ENCODE data around the gene DENND1C.

Gene DENND1C

GRCh38 chr19:6527893-6528543, 46.4 kb upstream of the DENND1C start:
- no peak overlapping the region for H3K4me3 Mint-ChIP-seq
- H3K36me3 Mint-ChIP-seq (ENCODE audit: low read depth): no peaks in the 10 kb centered on the region
- peaks cover 56% of the 10 kb centered on the region for H3K27me3 Mint-ChIP-seq (ENCODE audit: low read depth, poor library complexity)
- H3K27ac Mint-ChIP-seq: no peak overlapping the region
- H3K4me1 Mint-ChIP-seq: peaks cover 32% of the 10 kb centered on the region
- H3K9me3 Mint-ChIP-seq: peaks cover 10% of the 10 kb centered on the region
- DNase-seq: no peak
- TF ChIP-seq CTCF (IDR thresholded peaks at IDR 0.05): no peak

DNA sequence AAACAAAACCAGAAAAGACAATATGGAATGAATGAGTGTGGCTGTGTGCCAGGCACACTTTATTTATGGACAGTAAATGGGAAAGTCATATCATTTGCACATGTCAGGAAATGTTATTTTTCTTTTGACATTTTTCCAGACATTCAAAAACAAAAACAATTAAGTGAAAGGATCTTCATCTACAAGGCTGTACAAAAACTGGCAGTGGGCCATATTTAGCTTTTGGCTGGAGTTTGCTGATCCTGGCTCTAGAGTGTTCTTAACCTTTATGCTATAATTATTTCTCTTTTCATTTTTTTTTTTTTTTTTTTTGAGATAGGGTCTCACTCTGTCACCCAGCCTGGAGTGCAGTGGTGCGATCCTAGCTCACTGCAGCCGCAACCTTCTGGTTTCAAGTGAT, 42.7 kb upstream of the DENND1C start:
- Mint-ChIP-seq H3K27me3 (ENCODE audit: low read depth, poor library complexity) (peaks cover 19% of the 10 kb centered on the region), H3K4me3 (no peak overlapping the region), H3K27ac (no peak overlapping the region), H3K4me1 (peaks cover 8% of the 10 kb centered on the region), H3K36me3 (ENCODE audit: low read depth) (no peaks in the 10 kb centered on the region), H3K9me3 (peaks cover under 1% of the 10 kb centered on the region)
- no peak for DNase-seq
- no peak for TF ChIP-seq CTCF (IDR thresholded peaks at IDR 0.05)

- Mint-ChIP-seq H3K9me3 (no peaks in the 10 kb centered on the region), H3K27me3 (ENCODE audit: low read depth, poor library complexity) (peaks cover 6% of the 10 kb centered on the region), H3K4me3 (no peak overlapping the region), H3K36me3 (ENCODE audit: low read depth) (no peaks in the 10 kb centered on the region), H3K4me1 (peaks cover 14% of the 10 kb centered on the region), H3K27ac (no peak overlapping the region)
- DNase-seq: no peak
- TF ChIP-seq CTCF (IDR thresholded peaks at IDR 0.05): no peak
Measured at GRCh38 chr19:6522712-6523111, 41.1 kb upstream of the DENND1C start.

- no peak for TF ChIP-seq CTCF (IDR thresholded peaks at IDR 0.05)
- Mint-ChIP-seq H3K4me1 (peaks cover 19% of the 10 kb centered on the region), H3K27me3 (ENCODE audit: low read depth, poor library complexity) (peaks cover 6% of the 10 kb centered on the region)
Measured at GRCh38 chr19:6521718-6522646, 40.4 kb upstream of the DENND1C start.

GRCh38 chr19:6519289-6519688, 37.7 kb upstream of the DENND1C start:
- Mint-ChIP-seq H3K27me3 (ENCODE audit: low read depth, poor library complexity) (peaks cover 9% of the 10 kb centered on the region), H3K9me3 (no peaks in the 10 kb centered on the region), H3K4me1 (peaks cover 31% of the 10 kb centered on the region), H3K36me3 (ENCODE audit: low read depth) (no peaks in the 10 kb centered on the region), H3K4me3 (no peak overlapping the region), H3K27ac (no peak overlapping the region)
- no peak for DNase-seq
- TF ChIP-seq CTCF (IDR thresholded peaks at IDR 0.05): no peak

More at GRCh38 chr19:6521718-6522646, 40.4 kb upstream of the DENND1C start:
- H3K9me3 Mint-ChIP-seq: no peaks in the 10 kb centered on the region
- no peak for DNase-seq
- H3K4me3 Mint-ChIP-seq: no peak overlapping the region
- no peaks in the 10 kb centered on the region for H3K36me3 Mint-ChIP-seq (ENCODE audit: low read depth)
- H3K27ac Mint-ChIP-seq: no peak overlapping the region
